Measurements from ENCODE around the gene CBX8.

Gene CBX8

GRCh38 chr17:79791735-79792161 is 5.1 kb downstream of the CBX8 start:
- DNase-seq: no peak

GRCh38 chr17:79790805-79791734 is 5.8 kb downstream of the CBX8 start:
- DNase-seq: no peak

GRCh38 chr17:79789943-79790804 is 6.7 kb downstream of the CBX8 start:
- DNase-seq: peak in 1 of 3 experiments; percentile 48

- peak in 1 of 3 experiments; percentile 15 for DNase-seq
These were observed 7.6 kb downstream of the CBX8 start for GRCh38 chr17:79788989-79789942.

- DNase-seq: no peak
These were observed 8.4 kb downstream of the CBX8 start for GRCh38 chr17:79788455-79788854.

- DNase-seq: peak in 1 of 3 experiments; percentile 7
These were observed 9.8 kb downstream of the CBX8 start for GRCh38 chr17:79786930-79787643.

- DNase-seq: no peak
These were observed 10.7 kb downstream of the CBX8 start for GRCh38 chr17:79785900-79786810.

GRCh38 chr17:79785017-79785899 is 11.6 kb downstream of the CBX8 start:
- no peak for DNase-seq

- DNase-seq: no peak
These were observed 12.4 kb downstream of the CBX8 start for GRCh38 chr17:79784353-79785016.

GRCh38 chr17:79783891-79784290 is 13.0 kb downstream of the CBX8 start:
- no peak for DNase-seq

GRCh38 chr17:79781736-79782575 is 14.9 kb downstream of the CBX8 start:
- DNase-seq: no peak

- no peak for DNase-seq
These were observed 15.7 kb downstream of the CBX8 start for GRCh38 chr17:79781012-79781650.

- no peak for DNase-seq
These were observed 17.1 kb downstream of the CBX8 start for GRCh38 chr17:79779661-79780365.

- DNase-seq: peak in 2 of 3 experiments; percentile 39 to 66
These were observed 17.8 kb downstream of the CBX8 start for GRCh38 chr17:79779084-79779529.

- peak; percentile 44 to 79 (median 61) for DNase-seq
These were observed 18.3 kb downstream of the CBX8 start for GRCh38 chr17:79778504-79779083.

GRCh38 chr17:79777894-79778503 is 18.9 kb downstream of the CBX8 start, which contains the start of gene CBX2:
TSS of gene CBX2 (plus strand) at chr17:79778148. CDS start at chr17:79778236, 88 bp downstream.
- peak; percentile 81 to 88 (median 86) for DNase-seq
